IgD-negative memory B cell (primary cell): Measurements from ENCODE around the gene CBARP. TPM values are rescaled to one million over a fixed set of nuclear protein-coding genes. Genes with fewer than 3 reads are reported as not detected.

Experiments used
- H3K27ac Mint-ChIP-seq, 3 donors: one replicate each; pipeline ENCODE4 v1.8.0; 2020 to 2022; ENCODE audit warnings: mild to moderate bottlenecking in 3 of 3, mixed read lengths in 3 of 3, moderate library complexity in 1 of 3
- H3K27me3 Mint-ChIP-seq: one replicate; pipeline ENCODE4 v1.8.0; 2021; ENCODE audit warnings: mixed read lengths
- H3K36me3 Mint-ChIP-seq: one replicate; pipeline ENCODE4 v1.8.0; 2020; ENCODE audit warnings: mild to moderate bottlenecking, mixed read lengths
- H3K4me1 Mint-ChIP-seq, 3 donors: one replicate each; pipeline ENCODE4 v1.8.0; 2020 to 2022; ENCODE audit warnings: mixed read lengths in 3 of 3, mild to moderate bottlenecking in 1 of 3
- H3K4me3 Mint-ChIP-seq, 4 donors: one replicate each; pipeline ENCODE4 v1.8.0; 2020 to 2022; ENCODE audit warnings: mild to moderate bottlenecking in 4 of 4, mixed read lengths in 4 of 4, moderate library complexity in 3 of 4
- H3K9me3 Mint-ChIP-seq, 3 donors: one replicate each; pipeline ENCODE4 v1.8.0; 2020 to 2021; ENCODE audit warnings: mixed read lengths in 3 of 3, mild to moderate bottlenecking in 1 of 3
- polyA plus RNA-seq: library from polyadenylated mRNA; unstranded; fragments of 300-500 nt; fragmentation: Illumina TruSeq; gene quantifications from one replicate; pipeline ENCODE4 v1.2.3, GENCODE V29; 2021

CBARP gene
- polyA plus RNA-seq, 1 donor from 2014 or later, result not detected

GRCh38 chr19:1235625-1236538 is 1.9 kb downstream of the CBARP start:
- Mint-ChIP-seq H3K9me3 (peaks cover 0 to 2% (median 0%) of the 10 kb centered on the region in 3 donors), H3K27me3 (peaks cover 6% of the 10 kb centered on the region), H3K4me1 (peaks cover 0 to 9% (median 7%) of the 10 kb centered on the region in 3 donors), H3K27ac (no peak overlapping the region), H3K36me3 (no peaks in the 10 kb centered on the region), H3K4me3 (no peak overlapping the region)

- Mint-ChIP-seq H3K4me3 (no peak overlapping the region), H3K27me3 (peaks cover 6% of the 10 kb centered on the region), H3K36me3 (no peaks in the 10 kb centered on the region), H3K27ac (no peak overlapping the region), H3K9me3 (peaks cover 0 to 2% (median 0%) of the 10 kb centered on the region in 3 donors), H3K4me1 (peaks cover 0 to 9% (median 7%) of the 10 kb centered on the region in 3 donors)
These were observed 2.8 kb downstream of the CBARP start for GRCh38 chr19:1234955-1235380.

GRCh38 chr19:1234051-1234954 is 3.5 kb downstream of the CBARP start:
- Mint-ChIP-seq H3K27ac (no peak overlapping the region), H3K27me3 (peaks cover 6% of the 10 kb centered on the region), H3K4me1 (peaks cover 0 to 8% (median 5%) of the 10 kb centered on the region in 3 donors), H3K4me3 (no peak overlapping the region), H3K9me3 (peaks cover 0 to 2% (median 0%) of the 10 kb centered on the region in 3 donors), H3K36me3 (no peaks in the 10 kb centered on the region)

GRCh38 chr19:1233115-1233667 is 4.6 kb downstream of the CBARP start:
- Mint-ChIP-seq H3K36me3 (no peaks in the 10 kb centered on the region), H3K4me3 (peak overlapping the region in 1 of 4 donors; percentile 23), H3K27me3 (no peaks in the 10 kb centered on the region), H3K4me1 (no peaks in the 10 kb centered on the region), H3K9me3 (no peaks in the 10 kb centered on the region), H3K27ac (no peak overlapping the region)

- H3K4me1 Mint-ChIP-seq, result no peaks in the 10 kb centered on the region
- H3K27me3 Mint-ChIP-seq, result no peaks in the 10 kb centered on the region
- peak overlapping the region in 2 of 4 donors; percentile 23 to 78 for H3K4me3 Mint-ChIP-seq
- H3K27ac Mint-ChIP-seq, result peak overlapping the region in 1 of 3 donors; percentile 87
- no peaks in the 10 kb centered on the region for H3K36me3 Mint-ChIP-seq
- H3K9me3 Mint-ChIP-seq, result no peaks in the 10 kb centered on the region
These were observed 5.1 kb downstream of the CBARP start for GRCh38 chr19:1232652-1233072.

- peak overlapping the region in 1 of 3 donors; percentile 87 for H3K27ac Mint-ChIP-seq
- no peaks in the 10 kb centered on the region for H3K36me3 Mint-ChIP-seq
- no peaks in the 10 kb centered on the region for H3K9me3 Mint-ChIP-seq
- no peaks in the 10 kb centered on the region for H3K4me1 Mint-ChIP-seq
- H3K4me3 Mint-ChIP-seq, result peak overlapping the region in 1 of 4 donors; percentile 78
- H3K27me3 Mint-ChIP-seq, result no peaks in the 10 kb centered on the region
These were observed 5.8 kb downstream of the CBARP start for GRCh38 chr19:1231729-1232637.

- Mint-ChIP-seq H3K4me3 (no peak overlapping the region), H3K27ac (no peak overlapping the region), H3K27me3 (no peaks in the 10 kb centered on the region), H3K36me3 (no peaks in the 10 kb centered on the region), H3K4me1 (no peaks in the 10 kb centered on the region), H3K9me3 (no peaks in the 10 kb centered on the region)
These were observed 6.9 kb downstream of the CBARP start for GRCh38 chr19:1230783-1231489.

GRCh38 chr19:1229924-1230782 is 7.7 kb downstream of the CBARP start:
- H3K27me3 Mint-ChIP-seq, result no peaks in the 10 kb centered on the region
- no peak overlapping the region for H3K4me3 Mint-ChIP-seq
- no peaks in the 10 kb centered on the region for H3K36me3 Mint-ChIP-seq
- H3K4me1 Mint-ChIP-seq, result no peaks in the 10 kb centered on the region
- no peaks in the 10 kb centered on the region for H3K9me3 Mint-ChIP-seq
- no peak overlapping the region for H3K27ac Mint-ChIP-seq

GRCh38 chr19:1229056-1229923 is 8.5 kb downstream of the CBARP start:
- Mint-ChIP-seq H3K9me3 (no peaks in the 10 kb centered on the region), H3K36me3 (no peaks in the 10 kb centered on the region), H3K4me1 (no peaks in the 10 kb centered on the region), H3K27ac (no peak overlapping the region), H3K27me3 (no peaks in the 10 kb centered on the region), H3K4me3 (no peak overlapping the region)

- H3K9me3 Mint-ChIP-seq, result no peaks in the 10 kb centered on the region
- H3K27me3 Mint-ChIP-seq, result no peaks in the 10 kb centered on the region
- H3K4me1 Mint-ChIP-seq, result no peaks in the 10 kb centered on the region
- H3K36me3 Mint-ChIP-seq, result no peaks in the 10 kb centered on the region
- H3K27ac Mint-ChIP-seq, result no peak overlapping the region
- no peak overlapping the region for H3K4me3 Mint-ChIP-seq
These were observed 9.4 kb downstream of the CBARP start for GRCh38 chr19:1228161-1228957.

- Mint-ChIP-seq H3K27ac (no peak overlapping the region), H3K27me3 (no peaks in the 10 kb centered on the region), H3K36me3 (no peaks in the 10 kb centered on the region), H3K4me1 (peaks cover 0 to 1% (median 0%) of the 10 kb centered on the region in 3 donors), H3K9me3 (no peaks in the 10 kb centered on the region), H3K4me3 (no peak overlapping the region)
These were observed 10.3 kb downstream of the CBARP start for GRCh38 chr19:1227304-1228054.
